ENCODE data around the gene LCNL1.

Gene LCNL1

DNA sequence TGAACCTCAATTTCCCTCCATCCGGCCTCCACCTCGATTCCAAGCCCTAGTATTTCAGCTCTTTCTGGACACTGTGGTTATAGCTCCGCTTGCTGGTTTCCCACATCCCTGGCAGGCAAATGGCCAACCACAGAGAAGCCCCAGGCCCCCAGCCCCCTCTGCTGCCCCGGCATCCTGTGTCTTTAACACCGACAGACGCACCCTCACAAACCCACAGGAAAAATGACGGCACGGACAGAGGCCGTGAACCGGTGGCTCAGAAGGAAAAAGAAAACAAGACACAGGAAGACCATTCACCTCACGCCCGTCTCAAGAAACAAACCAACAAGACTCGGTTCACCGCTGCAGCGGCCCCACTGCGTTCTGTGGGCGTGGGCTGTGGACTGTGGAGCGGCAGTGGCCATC, 15.0 kb downstream of the LCNL1 start:
- H3K27me3 ChIP-seq (ENCODE audit: insufficient read depth, poor library complexity, severe bottlenecking) = no peaks in the 10 kb centered on the region
- no peak for ATAC-seq (ENCODE audit: low read depth)
- no peaks in the 10 kb centered on the region for H3K9me3 ChIP-seq (ENCODE audit: severe bottlenecking)
- DNase-seq (ENCODE audit: low spot score) = no peak
- TF ChIP-seq, protein P1, sequence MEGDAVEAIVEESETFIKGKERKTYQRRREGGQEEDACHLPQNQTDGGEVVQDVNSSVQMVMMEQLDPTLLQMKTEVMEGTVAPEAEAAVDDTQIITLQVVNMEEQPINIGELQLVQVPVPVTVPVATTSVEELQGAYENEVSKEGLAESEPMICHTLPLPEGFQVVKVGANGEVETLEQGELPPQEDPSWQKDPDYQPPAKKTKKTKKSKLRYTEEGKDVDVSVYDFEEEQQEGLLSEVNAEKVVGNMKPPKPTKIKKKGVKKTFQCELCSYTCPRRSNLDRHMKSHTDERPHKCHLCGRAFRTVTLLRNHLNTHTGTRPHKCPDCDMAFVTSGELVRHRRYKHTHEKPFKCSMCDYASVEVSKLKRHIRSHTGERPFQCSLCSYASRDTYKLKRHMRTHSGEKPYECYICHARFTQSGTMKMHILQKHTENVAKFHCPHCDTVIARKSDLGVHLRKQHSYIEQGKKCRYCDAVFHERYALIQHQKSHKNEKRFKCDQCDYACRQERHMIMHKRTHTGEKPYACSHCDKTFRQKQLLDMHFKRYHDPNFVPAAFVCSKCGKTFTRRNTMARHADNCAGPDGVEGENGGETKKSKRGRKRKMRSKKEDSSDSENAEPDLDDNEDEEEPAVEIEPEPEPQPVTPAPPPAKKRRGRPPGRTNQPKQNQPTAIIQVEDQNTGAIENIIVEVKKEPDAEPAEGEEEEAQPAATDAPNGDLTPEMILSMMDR (IDR thresholded peaks at IDR 0.05; ENCODE audit: poor library complexity, severe bottlenecking) = no peak
- no peak overlapping the region for H3K4me3 ChIP-seq (ENCODE audit: severe bottlenecking)
- peaks cover 4% of the 10 kb centered on the region; the same call in 1 of the 2 replicates for H3K36me3 ChIP-seq (ENCODE audit: low read depth)
- peaks cover 22% of the 10 kb centered on the region for H3K4me1 ChIP-seq (ENCODE audit: insufficient read depth, poor library complexity, severe bottlenecking)
- peak overlapping the region; percentile 55 for H3K27ac ChIP-seq (ENCODE audit: poor library complexity, severe bottlenecking)

DNA sequence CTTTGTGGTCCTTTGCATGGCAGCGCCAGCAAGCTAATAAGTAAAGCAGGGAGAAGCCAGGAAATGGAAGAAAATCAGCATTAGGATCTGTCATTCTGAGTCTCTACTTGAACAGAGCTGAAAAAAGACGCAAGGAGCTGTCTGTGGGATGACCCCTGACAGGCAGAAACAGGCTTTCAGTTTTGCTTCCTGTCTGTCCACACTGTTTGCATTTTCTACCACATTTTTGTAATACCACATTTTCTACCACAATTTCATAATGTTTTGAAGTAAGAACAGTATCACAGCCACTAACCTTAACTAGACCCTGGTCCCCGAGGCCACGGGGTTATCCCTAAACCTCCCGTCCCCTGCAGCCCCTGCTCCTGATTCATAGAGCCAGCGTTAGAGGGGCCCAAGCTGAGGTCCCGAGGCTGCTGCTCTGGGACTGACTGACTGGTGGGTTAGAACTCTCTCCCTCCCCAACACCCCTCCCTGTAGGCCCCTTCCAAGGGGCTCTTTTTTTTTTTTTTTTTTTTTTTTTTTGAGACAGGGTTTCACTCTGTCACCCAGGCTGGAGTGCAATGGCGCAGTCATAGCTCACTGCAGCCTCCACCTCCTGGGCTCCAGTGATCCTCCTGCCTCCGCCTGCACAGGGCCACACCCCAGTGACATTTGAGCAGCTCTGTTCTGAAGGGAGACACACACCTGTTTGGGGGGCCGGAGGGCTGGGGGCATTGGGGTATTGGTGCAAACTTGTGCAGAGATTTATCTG, 17.6 kb downstream of the LCNL1 start:
- ATAC-seq (ENCODE audit: low read depth) = 0 out of 3 replicates have a peak, but pooled peaks have one; percentile 19
- no peak for DNase-seq (ENCODE audit: low spot score)
- TF ChIP-seq, protein P1 (IDR thresholded peaks at IDR 0.05; ENCODE audit: poor library complexity, severe bottlenecking) = no peak
- peaks cover 22% of the 10 kb centered on the region for H3K4me1 ChIP-seq (ENCODE audit: insufficient read depth, poor library complexity, severe bottlenecking)
- no peak overlapping the region for H3K4me3 ChIP-seq (ENCODE audit: severe bottlenecking)
- H3K9me3 ChIP-seq (ENCODE audit: severe bottlenecking) = no peaks in the 10 kb centered on the region
- H3K27me3 ChIP-seq (ENCODE audit: insufficient read depth, poor library complexity, severe bottlenecking) = no peaks in the 10 kb centered on the region
- peak overlapping the region; percentile 36 for H3K27ac ChIP-seq (ENCODE audit: poor library complexity, severe bottlenecking)
- no peaks in the 10 kb centered on the region for H3K36me3 ChIP-seq (ENCODE audit: low read depth)

DNA sequence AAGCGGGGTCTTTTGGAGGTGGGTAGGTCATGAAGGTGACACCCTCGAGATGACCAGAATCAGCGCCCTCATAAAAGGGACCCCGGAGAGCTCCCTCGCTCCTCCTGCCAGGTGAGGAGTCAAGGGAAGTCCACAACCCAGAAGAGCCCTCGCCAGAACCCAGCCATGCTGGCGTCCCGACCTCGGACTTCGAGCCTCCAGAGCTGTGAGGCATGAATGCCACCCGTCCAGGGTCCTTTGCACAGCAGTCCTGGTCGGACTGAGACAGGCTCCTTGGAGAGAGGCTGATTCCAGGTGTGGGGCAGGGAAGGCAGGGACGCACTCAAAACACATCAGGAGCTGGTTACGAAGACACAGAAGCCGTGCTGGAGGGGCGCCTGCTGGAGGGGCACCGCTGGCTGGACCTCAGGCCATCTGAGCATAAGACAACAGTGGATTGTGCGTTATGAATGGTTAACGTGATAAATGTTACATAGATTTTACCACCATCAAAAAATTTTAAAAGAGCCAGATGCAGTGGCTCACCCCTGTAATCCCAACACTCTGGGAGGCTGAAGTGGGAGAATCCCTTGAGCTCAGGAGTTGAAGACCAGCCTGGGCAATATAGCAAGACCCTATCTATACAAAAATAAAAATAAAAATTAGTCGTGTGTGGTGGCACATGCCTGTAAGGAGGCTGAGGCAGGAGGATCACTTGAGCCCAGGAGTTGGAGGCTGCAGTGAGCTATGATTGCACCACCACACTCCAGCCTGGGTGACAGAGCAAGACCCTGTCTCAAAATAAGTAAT, 19.3 kb downstream of the LCNL1 start:
- H3K4me1 ChIP-seq (ENCODE audit: insufficient read depth, poor library complexity, severe bottlenecking) = peaks cover 18% of the 10 kb centered on the region
- no peaks in the 10 kb centered on the region for H3K27me3 ChIP-seq (ENCODE audit: insufficient read depth, poor library complexity, severe bottlenecking)
- no peak overlapping the region for H3K4me3 ChIP-seq (ENCODE audit: severe bottlenecking)
- DNase-seq (ENCODE audit: low spot score) (no peak), ATAC-seq (ENCODE audit: low read depth) (no peak)
- TF ChIP-seq, protein P1 (IDR thresholded peaks at IDR 0.05; ENCODE audit: poor library complexity, severe bottlenecking) = no peak
- H3K36me3 ChIP-seq (ENCODE audit: low read depth) = no peaks in the 10 kb centered on the region
- H3K27ac ChIP-seq (ENCODE audit: poor library complexity, severe bottlenecking) = no peak overlapping the region
- no peaks in the 10 kb centered on the region for H3K9me3 ChIP-seq (ENCODE audit: severe bottlenecking)

DNA sequence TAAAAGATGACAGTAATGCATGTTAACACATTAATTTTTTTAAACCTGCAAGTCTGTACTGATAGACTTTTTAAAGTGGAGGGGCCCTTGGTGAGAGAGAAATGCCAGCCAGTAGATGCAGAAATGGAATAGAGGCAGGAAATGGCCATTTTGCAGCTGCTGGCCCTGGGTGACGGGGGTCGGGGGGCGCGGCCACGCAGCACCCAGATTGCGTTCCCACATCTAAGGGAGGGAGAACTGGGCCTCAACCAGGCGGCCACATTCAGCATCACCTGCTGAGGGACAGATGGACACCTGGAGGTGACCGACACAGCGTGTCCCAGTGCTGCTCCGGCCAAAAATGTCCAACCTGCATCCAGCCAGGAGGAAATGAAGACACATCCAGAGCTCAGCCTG, 19.9 kb downstream of the LCNL1 start:
- Histone ChIP-seq H3K27ac (ENCODE audit: poor library complexity, severe bottlenecking) (no peak overlapping the region), H3K4me3 (ENCODE audit: severe bottlenecking) (no peak overlapping the region), H3K27me3 (ENCODE audit: insufficient read depth, poor library complexity, severe bottlenecking) (no peaks in the 10 kb centered on the region), H3K9me3 (ENCODE audit: severe bottlenecking) (no peaks in the 10 kb centered on the region), H3K36me3 (ENCODE audit: low read depth) (no peaks in the 10 kb centered on the region), H3K4me1 (ENCODE audit: insufficient read depth, poor library complexity, severe bottlenecking) (peaks cover 15% of the 10 kb centered on the region)
- ATAC-seq (ENCODE audit: low read depth) (no peak), DNase-seq (ENCODE audit: low spot score) (no peak)
- TF ChIP-seq, protein P1 (IDR thresholded peaks at IDR 0.05; ENCODE audit: poor library complexity, severe bottlenecking) = no peak

Measured in RWPE2 (cell line).